ENCODE measurements around the gene FARS2.

DNA sequence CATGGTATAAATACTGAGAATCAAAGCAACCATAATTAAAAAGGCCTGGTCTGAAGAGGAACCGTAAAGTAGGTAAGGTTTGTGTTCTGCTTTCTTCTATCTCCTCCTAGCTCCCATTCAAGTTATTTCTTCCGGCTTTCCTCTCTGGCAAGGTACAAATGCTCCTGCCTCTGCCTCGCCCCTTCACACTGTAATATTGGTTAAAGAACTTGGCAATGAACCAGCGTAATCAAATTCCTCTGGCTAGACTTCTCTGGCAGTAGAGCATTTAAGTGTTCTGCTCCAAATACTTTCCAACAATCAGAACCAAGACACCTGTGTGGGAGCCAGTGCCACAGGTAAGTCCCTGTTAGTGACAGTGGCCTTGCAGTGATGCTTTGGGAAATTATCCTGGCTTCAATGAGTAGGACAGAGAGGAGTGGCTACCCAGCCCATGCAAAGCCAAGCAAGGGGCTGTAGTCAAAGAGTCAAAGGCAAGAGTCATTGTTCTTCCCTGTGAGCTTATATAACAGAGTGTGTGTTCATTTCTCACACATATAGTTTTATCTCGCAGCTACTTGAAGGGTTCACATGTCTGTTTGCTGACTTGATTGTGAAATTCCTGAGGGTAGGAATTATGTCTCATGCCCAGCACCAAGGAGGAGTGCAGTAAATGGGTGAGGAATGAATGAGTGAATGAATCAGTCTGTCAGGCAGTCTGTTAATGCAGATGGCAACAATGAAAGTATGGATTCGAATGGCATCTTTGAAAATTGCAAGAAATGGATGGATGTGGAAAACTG lies 416.1 kb downstream of the FARS2 start:
- TF ChIP-seq, protein P1, sequence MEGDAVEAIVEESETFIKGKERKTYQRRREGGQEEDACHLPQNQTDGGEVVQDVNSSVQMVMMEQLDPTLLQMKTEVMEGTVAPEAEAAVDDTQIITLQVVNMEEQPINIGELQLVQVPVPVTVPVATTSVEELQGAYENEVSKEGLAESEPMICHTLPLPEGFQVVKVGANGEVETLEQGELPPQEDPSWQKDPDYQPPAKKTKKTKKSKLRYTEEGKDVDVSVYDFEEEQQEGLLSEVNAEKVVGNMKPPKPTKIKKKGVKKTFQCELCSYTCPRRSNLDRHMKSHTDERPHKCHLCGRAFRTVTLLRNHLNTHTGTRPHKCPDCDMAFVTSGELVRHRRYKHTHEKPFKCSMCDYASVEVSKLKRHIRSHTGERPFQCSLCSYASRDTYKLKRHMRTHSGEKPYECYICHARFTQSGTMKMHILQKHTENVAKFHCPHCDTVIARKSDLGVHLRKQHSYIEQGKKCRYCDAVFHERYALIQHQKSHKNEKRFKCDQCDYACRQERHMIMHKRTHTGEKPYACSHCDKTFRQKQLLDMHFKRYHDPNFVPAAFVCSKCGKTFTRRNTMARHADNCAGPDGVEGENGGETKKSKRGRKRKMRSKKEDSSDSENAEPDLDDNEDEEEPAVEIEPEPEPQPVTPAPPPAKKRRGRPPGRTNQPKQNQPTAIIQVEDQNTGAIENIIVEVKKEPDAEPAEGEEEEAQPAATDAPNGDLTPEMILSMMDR (IDR thresholded peaks at IDR 0.05) = no peak
- TF ChIP-seq POLR2A (IDR thresholded peaks at IDR 0.05) = no peak

Data from transverse colon (tissue), 3 donors.